ENCODE data around the gene AK9. TPM values are rescaled to one million over a fixed set of nuclear protein-coding genes. Genes with fewer than 3 reads are reported as not detected.
A peak's percentile ranks its signal among the peaks of the same experiment; 100 is the strongest.

AK9 gene
- total and polyA plus RNA-seq, 9 donors: 4.8 to 10.5 (median 6.5) TPM

GRCh38 chr6:109506314-109506713 is 184.7 kb downstream of the AK9 start:
- H3K27ac ChIP-seq (ENCODE audit: low read length): no peak overlapping the region
- H3K4me3 ChIP-seq (ENCODE audit: low read length): no peak overlapping the region
- peaks cover 3% of the 10 kb centered on the region for H3K4me1 ChIP-seq (ENCODE audit: control insufficient read depth, insufficient read depth, low read length)
- no CpG with 5 or more reads among the region's 2 CpGs for WGBS (ENCODE audit: insufficient coverage)
- DNase-seq: no peak
- H3K36me3 ChIP-seq (ENCODE audit: control insufficient read depth, insufficient read depth, low read length): no peaks in the 10 kb centered on the region
- no peaks in the 10 kb centered on the region for H3K27me3 ChIP-seq (ENCODE audit: control insufficient read depth, insufficient read depth, low read length)
- H3K9me3 ChIP-seq (replicated peaks; ENCODE audit: control insufficient read depth, low read depth, low read length): no peaks in the 10 kb centered on the region

DNA sequence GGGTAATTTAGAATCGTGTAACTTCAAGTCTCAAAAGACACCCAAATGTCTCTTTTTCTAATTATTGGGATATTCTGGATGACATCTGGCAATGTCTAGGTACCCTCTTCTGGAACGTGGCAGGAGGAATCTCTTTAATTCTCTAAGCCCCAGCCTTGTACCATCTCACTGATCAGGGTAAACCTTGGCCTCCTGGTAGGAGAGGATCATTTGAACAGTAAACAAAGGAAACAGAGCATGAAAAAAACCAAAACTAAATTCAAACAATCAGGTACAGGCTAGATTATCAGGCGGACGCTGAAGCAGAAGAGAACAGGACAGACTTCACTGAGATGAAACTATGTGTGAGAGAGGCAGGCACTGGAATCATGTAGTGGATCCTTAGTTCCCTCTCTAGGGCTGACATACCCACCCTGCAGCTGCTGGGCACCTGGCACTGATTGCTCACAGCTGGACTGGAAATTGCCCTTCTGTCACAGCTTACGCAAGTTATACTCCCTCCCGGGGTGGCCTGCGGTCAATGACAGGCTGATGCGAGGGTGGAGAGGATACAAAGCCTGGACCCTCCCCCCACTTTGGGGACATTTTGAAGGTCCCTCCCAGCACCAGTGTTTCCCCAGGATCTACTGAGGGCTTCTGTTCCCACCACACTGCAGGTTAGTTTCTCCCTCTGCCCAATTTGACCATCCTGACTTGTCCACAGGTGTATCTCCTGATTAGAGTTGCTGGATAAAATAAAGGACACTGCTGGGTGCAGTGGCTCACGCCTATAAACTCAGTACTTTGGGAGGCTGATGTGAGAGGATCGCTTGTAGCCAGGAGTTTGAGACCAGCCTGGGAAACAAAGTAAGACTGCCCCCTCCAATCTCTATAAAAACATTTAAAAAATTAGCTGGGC is 187.4 kb downstream of the AK9 start:
- DNase-seq: peak; percentile 75

GRCh38 chr6:109498936-109499335 is 192.1 kb downstream of the AK9 start:
- Histone ChIP-seq H3K27ac (ENCODE audit: low read length) (no peak overlapping the region), H3K36me3 (ENCODE audit: control insufficient read depth, insufficient read depth, low read length) (no peaks in the 10 kb centered on the region), H3K4me1 (ENCODE audit: control insufficient read depth, insufficient read depth, low read length) (peaks cover 12% of the 10 kb centered on the region), H3K4me3 (ENCODE audit: low read length) (no peak overlapping the region), H3K27me3 (ENCODE audit: control insufficient read depth, insufficient read depth, low read length) (no peaks in the 10 kb centered on the region), H3K9me3 (replicated peaks; ENCODE audit: control insufficient read depth, low read depth, low read length) (no peaks in the 10 kb centered on the region)
- WGBS (ENCODE audit: insufficient coverage): no CpG with 5 or more reads among the region's 2 CpGs
- DNase-seq: no peak

More for the DNA sequence above, 187.4 kb downstream of the AK9 start:
- 44% methylated on average over 4 of the region's 10 CpGs for WGBS (ENCODE audit: insufficient coverage)
- Histone ChIP-seq H3K36me3 (ENCODE audit: control insufficient read depth, insufficient read depth, low read length) (no peaks in the 10 kb centered on the region), H3K4me1 (ENCODE audit: control insufficient read depth, insufficient read depth, low read length) (peaks cover 3% of the 10 kb centered on the region), H3K27me3 (ENCODE audit: control insufficient read depth, insufficient read depth, low read length) (no peaks in the 10 kb centered on the region), H3K4me3 (ENCODE audit: low read length) (no peak overlapping the region), H3K27ac (ENCODE audit: low read length) (no peak overlapping the region), H3K9me3 (replicated peaks; ENCODE audit: control insufficient read depth, low read depth, low read length) (no peaks in the 10 kb centered on the region)

DNA sequence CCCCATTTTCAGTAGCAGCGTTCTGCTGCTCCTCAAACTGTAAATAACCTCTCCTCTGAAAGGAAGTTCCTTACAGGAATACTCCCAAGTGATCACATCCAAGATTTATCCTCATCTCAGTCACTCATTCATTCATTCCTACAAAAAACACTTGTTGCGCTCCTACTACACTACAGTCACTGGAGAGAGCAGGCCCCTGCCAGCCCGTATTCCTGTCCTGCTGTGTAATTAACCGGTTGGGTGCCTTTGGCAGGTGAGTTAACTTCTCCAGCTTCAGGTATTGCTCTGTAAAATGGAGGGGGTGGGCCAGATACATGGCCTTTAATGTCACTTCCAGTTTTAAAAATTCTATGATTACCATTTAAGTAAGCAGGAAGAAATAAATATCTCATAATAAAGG is 192.9 kb downstream of the AK9 start:
- DNase-seq: no peak
- H3K27me3 ChIP-seq (ENCODE audit: control insufficient read depth, insufficient read depth, low read length): no peaks in the 10 kb centered on the region
- H3K4me3 ChIP-seq (ENCODE audit: low read length): no peak overlapping the region
- H3K36me3 ChIP-seq (ENCODE audit: control insufficient read depth, insufficient read depth, low read length): no peaks in the 10 kb centered on the region
- 75% methylated on average over 1 of the region's 4 CpGs for WGBS (ENCODE audit: insufficient coverage)
- H3K4me1 ChIP-seq (ENCODE audit: control insufficient read depth, insufficient read depth, low read length): peaks cover 9% of the 10 kb centered on the region
- no peak overlapping the region for H3K27ac ChIP-seq (ENCODE audit: low read length)
- no peaks in the 10 kb centered on the region for H3K9me3 ChIP-seq (replicated peaks; ENCODE audit: control insufficient read depth, low read depth, low read length)

- H3K4me1 ChIP-seq (ENCODE audit: control insufficient read depth, insufficient read depth, low read length): peaks cover 15% of the 10 kb centered on the region
- no peak for DNase-seq
- no peak overlapping the region for H3K27ac ChIP-seq (ENCODE audit: low read length)
- H3K4me3 ChIP-seq (ENCODE audit: low read length): no peak overlapping the region
- no peaks in the 10 kb centered on the region for H3K27me3 ChIP-seq (ENCODE audit: control insufficient read depth, insufficient read depth, low read length)
- 26% methylated on average over 8 of the region's 9 CpGs for WGBS (ENCODE audit: insufficient coverage)
- H3K36me3 ChIP-seq (ENCODE audit: control insufficient read depth, insufficient read depth, low read length): no peaks in the 10 kb centered on the region
- no peaks in the 10 kb centered on the region for H3K9me3 ChIP-seq (replicated peaks; ENCODE audit: control insufficient read depth, low read depth, low read length)
Measured at GRCh38 chr6:109496036-109496772, 194.8 kb downstream of the AK9 start.

GRCh38 chr6:109493865-109494264 is 197.1 kb downstream of the AK9 start:
- no CpG with 5 or more reads among the region's 1 CpG for WGBS (ENCODE audit: insufficient coverage)
- Histone ChIP-seq H3K27ac (ENCODE audit: low read length) (no peak overlapping the region), H3K9me3 (replicated peaks; ENCODE audit: control insufficient read depth, low read depth, low read length) (no peaks in the 10 kb centered on the region), H3K36me3 (ENCODE audit: control insufficient read depth, insufficient read depth, low read length) (no peaks in the 10 kb centered on the region), H3K27me3 (ENCODE audit: control insufficient read depth, insufficient read depth, low read length) (no peaks in the 10 kb centered on the region), H3K4me1 (ENCODE audit: control insufficient read depth, insufficient read depth, low read length) (peaks cover 18% of the 10 kb centered on the region), H3K4me3 (ENCODE audit: low read length) (no peak overlapping the region)
- DNase-seq: no peak

- no peaks in the 10 kb centered on the region for H3K9me3 ChIP-seq (replicated peaks; ENCODE audit: control insufficient read depth, low read depth, low read length)
- DNase-seq: peak; percentile 31
- peaks cover 13% of the 10 kb centered on the region for H3K4me1 ChIP-seq (ENCODE audit: control insufficient read depth, insufficient read depth, low read length)
- H3K36me3 ChIP-seq (ENCODE audit: control insufficient read depth, insufficient read depth, low read length): no peaks in the 10 kb centered on the region
- no peaks in the 10 kb centered on the region for H3K27me3 ChIP-seq (ENCODE audit: control insufficient read depth, insufficient read depth, low read length)
- no peak overlapping the region for H3K27ac ChIP-seq (ENCODE audit: low read length)
- WGBS (ENCODE audit: insufficient coverage): 17% methylated on average over 1 of the region's 5 CpGs
- H3K4me3 ChIP-seq (ENCODE audit: low read length): no peak overlapping the region
Measured at GRCh38 chr6:109491207-109491938, 199.6 kb downstream of the AK9 start.

GRCh38 chr6:109490713-109491112 is 200.3 kb downstream of the AK9 start:
- no peaks in the 10 kb centered on the region for H3K36me3 ChIP-seq (ENCODE audit: control insufficient read depth, insufficient read depth, low read length)
- no peak overlapping the region for H3K4me3 ChIP-seq (ENCODE audit: low read length)
- H3K9me3 ChIP-seq (replicated peaks; ENCODE audit: control insufficient read depth, low read depth, low read length): no peaks in the 10 kb centered on the region
- H3K27ac ChIP-seq (ENCODE audit: low read length): no peak overlapping the region
- DNase-seq: no peak
- H3K27me3 ChIP-seq (ENCODE audit: control insufficient read depth, insufficient read depth, low read length): no peaks in the 10 kb centered on the region
- peaks cover 9% of the 10 kb centered on the region for H3K4me1 ChIP-seq (ENCODE audit: control insufficient read depth, insufficient read depth, low read length)
- WGBS (ENCODE audit: insufficient coverage): no CpG with 5 or more reads among the region's 2 CpGs

GRCh38 chr6:109488001-109488400 is 203.0 kb downstream of the AK9 start:
- no peak overlapping the region for H3K4me3 ChIP-seq (ENCODE audit: low read length)

DNA sequence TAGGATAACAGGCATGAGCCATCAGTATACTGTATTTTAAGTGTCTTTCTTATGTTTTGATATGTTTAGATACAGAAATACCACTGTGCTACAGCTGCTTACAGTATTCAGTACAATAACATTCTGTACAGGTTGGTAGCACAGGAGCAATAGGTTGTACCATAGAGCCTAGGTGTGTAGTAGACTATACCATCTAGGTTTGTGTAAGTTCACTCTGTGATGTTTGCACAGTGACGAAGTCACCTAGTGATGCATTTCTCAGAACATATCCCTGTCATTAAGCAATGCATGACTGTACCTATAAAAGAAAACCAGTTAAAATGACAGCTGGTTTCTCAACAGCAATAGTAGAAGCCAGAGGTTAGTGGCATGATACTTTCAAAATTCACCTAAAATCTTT is 204.9 kb downstream of the AK9 start:
- no peaks in the 10 kb centered on the region for H3K27me3 ChIP-seq (ENCODE audit: control insufficient read depth, insufficient read depth, low read length)
- H3K9me3 ChIP-seq (replicated peaks; ENCODE audit: control insufficient read depth, low read depth, low read length): no peaks in the 10 kb centered on the region
- no peak overlapping the region for H3K27ac ChIP-seq (ENCODE audit: low read length)
- peaks cover 7% of the 10 kb centered on the region for H3K36me3 ChIP-seq (ENCODE audit: control insufficient read depth, insufficient read depth, low read length)
- H3K4me1 ChIP-seq (ENCODE audit: control insufficient read depth, insufficient read depth, low read length): peaks cover 17% of the 10 kb centered on the region
- no peak overlapping the region for H3K4me3 ChIP-seq (ENCODE audit: low read length)
- no peak for DNase-seq
- WGBS (ENCODE audit: insufficient coverage): no CpG with 5 or more reads among the region's 1 CpG

More at GRCh38 chr6:109488001-109488400, 203.0 kb downstream of the AK9 start:
- H3K27ac ChIP-seq (ENCODE audit: low read length): no peak overlapping the region
- DNase-seq: peak; percentile 42
- no peaks in the 10 kb centered on the region for H3K9me3 ChIP-seq (replicated peaks; ENCODE audit: control insufficient read depth, low read depth, low read length)
- peaks cover 17% of the 10 kb centered on the region for H3K4me1 ChIP-seq (ENCODE audit: control insufficient read depth, insufficient read depth, low read length)
- no peaks in the 10 kb centered on the region for H3K27me3 ChIP-seq (ENCODE audit: control insufficient read depth, insufficient read depth, low read length)
- no peaks in the 10 kb centered on the region for H3K36me3 ChIP-seq (ENCODE audit: control insufficient read depth, insufficient read depth, low read length)
